ENCODE data around the gene PKIB.

DNA sequence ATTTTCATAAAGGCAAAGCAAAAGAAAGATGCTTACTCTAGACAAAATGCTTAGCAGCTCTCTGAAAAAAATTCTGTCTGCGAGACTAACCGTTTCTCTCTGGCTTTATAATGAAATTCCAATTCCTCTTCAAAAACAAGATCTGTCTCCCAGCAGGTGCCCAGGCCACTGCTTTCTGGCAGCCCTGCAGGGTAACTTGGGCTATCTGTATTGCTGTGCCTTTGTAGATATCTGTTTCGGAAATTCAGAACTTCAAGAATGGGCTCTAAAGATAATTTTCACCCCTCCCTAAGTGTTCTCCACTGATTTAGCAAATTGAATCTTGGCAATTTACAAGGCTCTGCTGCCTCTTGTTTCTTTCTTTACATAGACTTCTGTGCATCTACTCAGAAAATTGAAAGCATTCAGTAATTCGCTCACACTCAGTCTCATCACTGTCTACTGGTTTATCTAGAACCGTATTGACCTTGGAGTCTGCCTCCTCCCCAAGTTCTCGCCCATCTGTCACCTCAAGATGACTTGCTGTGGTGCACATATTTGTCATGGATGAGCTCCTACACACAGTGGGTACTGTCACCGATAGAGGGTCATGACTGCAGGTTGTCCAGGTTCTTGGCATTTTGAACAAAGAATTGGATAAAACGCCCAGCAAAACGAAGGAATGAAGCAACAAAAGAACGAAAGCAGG lies 142.9 kb downstream of the PKIB start:
- no peak for TF ChIP-seq OSR1 (CRISPR knock-in tag; IDR thresholded peaks at IDR 0.05)
- TF ChIP-seq ZFP30 (CRISPR knock-in tag; IDR thresholded peaks at IDR 0.05) = no peak
- no peak for TF ChIP-seq ZNF70 (CRISPR knock-in tag; IDR thresholded peaks at IDR 0.05)
- TF ChIP-seq, protein P1, sequence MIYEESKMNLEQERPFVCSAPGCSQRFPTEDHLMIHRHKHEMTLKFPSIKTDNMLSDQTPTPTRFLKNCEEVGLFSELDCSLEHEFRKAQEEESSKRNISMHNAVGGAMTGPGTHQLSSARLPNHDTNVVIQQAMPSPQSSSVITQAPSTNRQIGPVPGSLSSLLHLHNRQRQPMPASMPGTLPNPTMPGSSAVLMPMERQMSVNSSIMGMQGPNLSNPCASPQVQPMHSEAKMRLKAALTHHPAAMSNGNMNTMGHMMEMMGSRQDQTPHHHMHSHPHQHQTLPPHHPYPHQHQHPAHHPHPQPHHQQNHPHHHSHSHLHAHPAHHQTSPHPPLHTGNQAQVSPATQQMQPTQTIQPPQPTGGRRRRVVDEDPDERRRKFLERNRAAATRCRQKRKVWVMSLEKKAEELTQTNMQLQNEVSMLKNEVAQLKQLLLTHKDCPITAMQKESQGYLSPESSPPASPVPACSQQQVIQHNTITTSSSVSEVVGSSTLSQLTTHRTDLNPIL (CRISPR knock-in tag; IDR thresholded peaks at IDR 0.05; ENCODE audit: low read depth) = no peak
- TF ChIP-seq TCF4 (CRISPR knock-in tag; IDR thresholded peaks at IDR 0.05; ENCODE audit: borderline replicate concordance) = no peak
- TF ChIP-seq, protein P2, sequence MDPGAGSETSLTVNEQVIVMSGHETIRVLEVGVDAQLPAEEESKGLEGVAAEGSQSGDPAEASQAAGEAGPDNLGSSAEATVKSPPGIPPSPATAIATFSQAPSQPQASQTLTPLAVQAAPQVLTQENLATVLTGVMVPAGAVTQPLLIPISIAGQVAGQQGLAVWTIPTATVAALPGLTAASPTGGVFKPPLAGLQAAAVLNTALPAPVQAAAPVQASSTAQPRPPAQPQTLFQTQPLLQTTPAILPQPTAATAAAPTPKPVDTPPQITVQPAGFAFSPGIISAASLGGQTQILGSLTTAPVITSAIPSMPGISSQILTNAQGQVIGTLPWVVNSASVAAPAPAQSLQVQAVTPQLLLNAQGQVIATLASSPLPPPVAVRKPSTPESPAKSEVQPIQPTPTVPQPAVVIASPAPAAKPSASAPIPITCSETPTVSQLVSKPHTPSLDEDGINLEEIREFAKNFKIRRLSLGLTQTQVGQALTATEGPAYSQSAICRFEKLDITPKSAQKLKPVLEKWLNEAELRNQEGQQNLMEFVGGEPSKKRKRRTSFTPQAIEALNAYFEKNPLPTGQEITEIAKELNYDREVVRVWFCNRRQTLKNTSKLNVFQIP (CRISPR knock-in tag; IDR thresholded peaks at IDR 0.05; ENCODE audit: borderline replicate concordance, low read depth) = no peak
- TF ChIP-seq, protein P3, sequence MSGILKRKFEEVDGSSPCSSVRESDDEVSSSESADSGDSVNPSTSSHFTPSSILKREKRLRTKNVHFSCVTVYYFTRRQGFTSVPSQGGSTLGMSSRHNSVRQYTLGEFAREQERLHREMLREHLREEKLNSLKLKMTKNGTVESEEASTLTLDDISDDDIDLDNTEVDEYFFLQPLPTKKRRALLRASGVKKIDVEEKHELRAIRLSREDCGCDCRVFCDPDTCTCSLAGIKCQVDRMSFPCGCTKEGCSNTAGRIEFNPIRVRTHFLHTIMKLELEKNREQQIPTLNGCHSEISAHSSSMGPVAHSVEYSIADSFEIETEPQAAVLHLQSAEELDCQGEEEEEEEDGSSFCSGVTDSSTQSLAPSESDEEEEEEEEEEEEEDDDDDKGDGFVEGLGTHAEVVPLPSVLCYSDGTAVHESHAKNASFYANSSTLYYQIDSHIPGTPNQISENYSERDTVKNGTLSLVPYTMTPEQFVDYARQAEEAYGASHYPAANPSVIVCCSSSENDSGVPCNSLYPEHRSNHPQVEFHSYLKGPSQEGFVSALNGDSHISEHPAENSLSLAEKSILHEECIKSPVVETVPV (CRISPR knock-in tag; IDR thresholded peaks at IDR 0.05) = no peak
- no peak for TF ChIP-seq ARNTL (CRISPR knock-in tag; IDR thresholded peaks at IDR 0.05; ENCODE audit: borderline replicate concordance, low read depth)
- TF ChIP-seq SNAI2 (CRISPR knock-in tag; IDR thresholded peaks at IDR 0.05) = no peak
- TF ChIP-seq TOX (CRISPR knock-in tag; IDR thresholded peaks at IDR 0.05; ENCODE audit: borderline replicate concordance) = no peak
- TF ChIP-seq ISL1 (CRISPR knock-in tag; IDR thresholded peaks at IDR 0.05) = no peak
